ENCODE data around the gene IFI27.

GRCh38 chr14:94126800-94127199 lies 16.3 kb downstream of the IFI27 start:
- TF ChIP-seq CTCF (IDR thresholded peaks at IDR 0.05; ENCODE audit: borderline replicate concordance, extremely low read depth, low read length, poor library complexity, severe bottlenecking): no peak
- no peak for TF ChIP-seq EZH2 (IDR thresholded peaks at IDR 0.05; ENCODE audit: borderline replicate concordance, low read depth, low read length, severe bottlenecking)
